ENCODE results near the gene FAM219A. TPM values are rescaled to one million over a fixed set of nuclear protein-coding genes. Genes with fewer than 3 reads are reported as not detected.

The FAM219A gene
- total RNA-seq, 1 experiment from 2014 or later = 63.3 TPM

GRCh38 chr9:34463098-34463900 lies 4.9 kb upstream of the FAM219A start:
- POLR2A ChIA-PET (ENCODE audit: low non-redundant PET) = no interaction called here
- H3K36me3 ChIP-seq (ENCODE audit: insufficient read depth, low read length, poor library complexity, severe bottlenecking) = no peaks in the 10 kb centered on the region
- no peaks in the 10 kb centered on the region for H3K9me3 ChIP-seq (ENCODE audit: low read depth, low read length, poor library complexity, severe bottlenecking)
- no peak overlapping the region for H3K4me3 ChIP-seq (ENCODE audit: low read depth, low read length, poor library complexity, severe bottlenecking)
- no peaks in the 10 kb centered on the region for H3K27me3 ChIP-seq (replicated peaks; ENCODE audit: insufficient read depth, low read depth, low read length, poor library complexity)
- DNase-seq (ENCODE audit: low spot score) = no peak
- no TSS peak for BruUV-seq (replicated peaks)
- intact Hi-C loops (cut with micrococcal nuclease; ENCODE audit: unreplicated experiment) = no loop called here
- TF ChIP-seq CTCF (conservative IDR thresholded peaks at IDR 0.05; ENCODE audit: low read depth, low read length) (no peak), EZH2 (IDR thresholded peaks at IDR 0.05; ENCODE audit: borderline replicate concordance, low read depth, low read length, poor library complexity, severe bottlenecking) (no peak)
- H3K27ac ChIP-seq (ENCODE audit: low read depth, low read length, poor library complexity, severe bottlenecking) = no peak overlapping the region
- CTCF ChIA-PET = no interaction called here
- peaks cover 6% of the 10 kb centered on the region for H3K4me1 ChIP-seq (ENCODE audit: insufficient read depth, low read length, poor library complexity, severe bottlenecking)

- intact Hi-C loops (cut with micrococcal nuclease; ENCODE audit: unreplicated experiment) = no loop called here
- no peak overlapping the region for H3K27ac ChIP-seq (ENCODE audit: low read depth, low read length, poor library complexity, severe bottlenecking)
- no TSS peak for BruUV-seq (replicated peaks)
- ChIA-PET POLR2A (ENCODE audit: low non-redundant PET) (interaction anchor here (0.5 kb wide), 1 partner anchor 101 kb away, joined by 5 read pairs; no protein-coding TSS in a partner anchor), CTCF (interaction anchor here (0.5 kb wide), 1 partner anchor 386 kb away, joined by 3 read pairs; no protein-coding TSS in a partner anchor)
- H3K4me1 ChIP-seq (ENCODE audit: insufficient read depth, low read length, poor library complexity, severe bottlenecking) = peaks cover 14% of the 10 kb centered on the region
- no peaks in the 10 kb centered on the region for H3K27me3 ChIP-seq (replicated peaks; ENCODE audit: insufficient read depth, low read depth, low read length, poor library complexity)
- no peaks in the 10 kb centered on the region for H3K9me3 ChIP-seq (ENCODE audit: low read depth, low read length, poor library complexity, severe bottlenecking)
- H3K4me3 ChIP-seq (ENCODE audit: low read depth, low read length, poor library complexity, severe bottlenecking) = no peak overlapping the region
- no peak for DNase-seq (ENCODE audit: low spot score)
- TF ChIP-seq CTCF (conservative IDR thresholded peaks at IDR 0.05; ENCODE audit: low read depth, low read length) (no peak), EZH2 (IDR thresholded peaks at IDR 0.05; ENCODE audit: borderline replicate concordance, low read depth, low read length, poor library complexity, severe bottlenecking) (no peak)
- no peaks in the 10 kb centered on the region for H3K36me3 ChIP-seq (ENCODE audit: insufficient read depth, low read length, poor library complexity, severe bottlenecking)
Measured at GRCh38 chr9:34459941-34460340, 1.6 kb upstream of the FAM219A start.

GRCh38 chr9:34459356-34459755 lies 986 bp upstream of the FAM219A start:
- Histone ChIP-seq H3K36me3 (ENCODE audit: insufficient read depth, low read length, poor library complexity, severe bottlenecking) (no peaks in the 10 kb centered on the region), H3K9me3 (ENCODE audit: low read depth, low read length, poor library complexity, severe bottlenecking) (no peaks in the 10 kb centered on the region), H3K4me1 (ENCODE audit: insufficient read depth, low read length, poor library complexity, severe bottlenecking) (peaks cover 20% of the 10 kb centered on the region), H3K4me3 (ENCODE audit: low read depth, low read length, poor library complexity, severe bottlenecking) (no peak overlapping the region), H3K27me3 (replicated peaks; ENCODE audit: insufficient read depth, low read depth, low read length, poor library complexity) (no peaks in the 10 kb centered on the region), H3K27ac (ENCODE audit: low read depth, low read length, poor library complexity, severe bottlenecking) (no peak overlapping the region)
- intact Hi-C loops (cut with micrococcal nuclease; ENCODE audit: unreplicated experiment) = no loop called here
- no peak for DNase-seq (ENCODE audit: low spot score)
- ChIA-PET POLR2A (ENCODE audit: low non-redundant PET) (no interaction called here), CTCF (interaction anchor here (0.5 kb wide), 1 partner anchor 385 kb away, joined by 3 read pairs; no protein-coding TSS in a partner anchor)
- TF ChIP-seq EZH2 (IDR thresholded peaks at IDR 0.05; ENCODE audit: borderline replicate concordance, low read depth, low read length, poor library complexity, severe bottlenecking) (no peak), CTCF (conservative IDR thresholded peaks at IDR 0.05; ENCODE audit: low read depth, low read length) (no peak)
- BruUV-seq (replicated peaks) = no TSS peak
